ENCODE results near the gene PDZD2.
"Not testable (repeated sequence)": the region's sequence is repeated elsewhere in the genome, so short reads cannot be mapped to it uniquely, and the experiment has no call there.

The PDZD2 gene

GRCh38 chr5:31987985-31988710, 349.2 kb downstream of the PDZD2 start:
- no peak for DNase-seq

- DNase-seq = no peak
Measured at GRCh38 chr5:31990081-31990650, 351.2 kb downstream of the PDZD2 start.

- DNase-seq = no peak
Measured at GRCh38 chr5:31990701-31991110, 351.8 kb downstream of the PDZD2 start.

GRCh38 chr5:31992377-31992776, 353.4 kb downstream of the PDZD2 start:
- no peak for DNase-seq

GRCh38 chr5:31993165-31993961, 354.4 kb downstream of the PDZD2 start:
- DNase-seq = no peak

- no peak for DNase-seq
Measured at GRCh38 chr5:31995006-31995405, 356.1 kb downstream of the PDZD2 start.

- no peak for DNase-seq
Measured at GRCh38 chr5:31995714-31996113, 356.8 kb downstream of the PDZD2 start.

- DNase-seq = no peak
Measured at GRCh38 chr5:31996909-31997308, 358.0 kb downstream of the PDZD2 start.

GRCh38 chr5:31999470-31999869, 360.5 kb downstream of the PDZD2 start:
- no peak for DNase-seq

GRCh38 chr5:32000731-32001130, 361.8 kb downstream of the PDZD2 start:
- DNase-seq = no peak

- DNase-seq = no peak
Measured at GRCh38 chr5:32001284-32001683, 362.4 kb downstream of the PDZD2 start.

GRCh38 chr5:32001707-32002106, 362.8 kb downstream of the PDZD2 start:
- no peak for DNase-seq

GRCh38 chr5:32002755-32003154, 363.8 kb downstream of the PDZD2 start:
- DNase-seq = no peak

- DNase-seq = no peak
Measured at GRCh38 chr5:32003981-32004380, 365.1 kb downstream of the PDZD2 start.

GRCh38 chr5:32004404-32004803, 365.5 kb downstream of the PDZD2 start:
- no peak for DNase-seq

- DNase-seq = no peak
Measured at GRCh38 chr5:32008746-32009145, 369.8 kb downstream of the PDZD2 start.

GRCh38 chr5:32013658-32014057, 374.7 kb downstream of the PDZD2 start:
- no peak for DNase-seq

GRCh38 chr5:32014096-32014745, 375.3 kb downstream of the PDZD2 start:
- no peak for DNase-seq

GRCh38 chr5:32015262-32015661, 376.3 kb downstream of the PDZD2 start:
- DNase-seq = not testable (repeated sequence)

- DNase-seq = no peak
Measured at GRCh38 chr5:32017692-32018367, 378.9 kb downstream of the PDZD2 start.

- no peak for DNase-seq
Measured at GRCh38 chr5:32018476-32019436, 379.8 kb downstream of the PDZD2 start.

- DNase-seq = no peak
Measured at GRCh38 chr5:32020271-32020670, 381.3 kb downstream of the PDZD2 start.

Data from NCI-H1105 treated with DMSO at 0.1 percent for 48 hours (cell line).